Ishikawa (cell line): Measurements from ENCODE around the gene SLC12A4.

Experiments
- CEBPB ChIP-seq: IDR thresholded peaks from 2 replicates; pipeline ENCODE4 v1.6.1; 2012
- CREB1 ChIP-seq: IDR thresholded peaks from 2 replicates; pipeline ENCODE4 v1.6.1; 2012; ENCODE audit warnings: low read depth
- EP300 ChIP-seq: IDR thresholded peaks from 2 replicates; pipeline ENCODE4 v1.6.1; 2012; ENCODE audit warnings: borderline replicate concordance
- FOXM1 ChIP-seq: IDR thresholded peaks from 2 replicates; pipeline ENCODE4 v1.6.1; 2012; ENCODE audit warnings: low read depth, borderline replicate concordance
- NFIC ChIP-seq: IDR thresholded peaks from 2 replicates; pipeline ENCODE4 v1.6.1; 2012
- RAD21 ChIP-seq: IDR thresholded peaks from 2 replicates; pipeline ENCODE4 v1.6.1; 2012; ENCODE audit warnings: low read depth
- REST ChIP-seq: IDR thresholded peaks from 2 replicates; pipeline ENCODE4 v1.6.1; 2012; ENCODE audit warnings: low read depth, mild to moderate bottlenecking
- TAF1 ChIP-seq: IDR thresholded peaks from 2 replicates; pipeline ENCODE4 v1.6.1; 2012; ENCODE audit warnings: low read depth, mild to moderate bottlenecking
- TCF12 ChIP-seq: IDR thresholded peaks from 2 replicates; pipeline ENCODE4 v1.6.1; 2012; ENCODE audit warnings: low read depth
- TEAD4 ChIP-seq: IDR thresholded peaks from 2 replicates; pipeline ENCODE4 v1.6.1; 2012
- USF1 ChIP-seq: IDR thresholded peaks from 2 replicates; pipeline ENCODE4 v1.6.1; 2012
- YY1 ChIP-seq: IDR thresholded peaks from 2 replicates; pipeline ENCODE4 v1.6.1; 2012; ENCODE audit warnings: low read depth
- ZBTB7A ChIP-seq: IDR thresholded peaks from 2 replicates; pipeline ENCODE4 v1.6.1; 2012; ENCODE audit warnings: low read depth
- TF ChIP-seq, protein P1 (sequence below): IDR thresholded peaks from 2 replicates; pipeline ENCODE4 v1.6.1; 2012

SLC12A4 gene

GRCh38 chr16:67975321-67976105 is 7.1 kb upstream of the SLC12A4 start:
- TF ChIP-seq REST = no peak
- TF ChIP-seq TEAD4 = no peak
- TF ChIP-seq NFIC = no peak
- TF ChIP-seq EP300 = no peak
- TF ChIP-seq, protein P1, sequence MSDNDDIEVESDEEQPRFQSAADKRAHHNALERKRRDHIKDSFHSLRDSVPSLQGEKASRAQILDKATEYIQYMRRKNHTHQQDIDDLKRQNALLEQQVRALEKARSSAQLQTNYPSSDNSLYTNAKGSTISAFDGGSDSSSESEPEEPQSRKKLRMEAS = no peak
- TF ChIP-seq FOXM1 = no peak
- no peak for TF ChIP-seq TCF12
- no peak for TF ChIP-seq CEBPB
- no peak for TF ChIP-seq TAF1
- no peak for TF ChIP-seq ZBTB7A
- no peak for TF ChIP-seq CREB1
- no peak for TF ChIP-seq YY1

DNA sequence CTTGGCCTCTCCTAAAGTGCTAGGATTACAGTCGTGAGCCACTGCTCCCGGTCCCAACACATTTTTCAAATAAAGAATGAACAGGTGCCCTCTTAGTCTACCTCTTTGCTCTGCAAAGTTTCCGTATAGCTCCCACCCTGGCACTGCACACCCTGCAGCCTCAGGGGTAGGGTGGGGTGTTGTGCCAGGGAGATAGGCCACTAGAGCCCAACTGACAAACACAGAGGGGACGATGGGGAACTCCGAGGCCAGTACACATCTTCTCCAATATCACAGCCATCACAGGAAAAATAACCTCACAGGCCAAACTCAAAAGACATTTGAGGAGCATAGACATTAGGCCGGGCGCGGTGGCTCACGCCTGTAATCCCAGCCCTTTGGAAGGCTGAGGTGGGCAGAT is 2.7 kb upstream of the SLC12A4 start:
- TF ChIP-seq YY1 (no peak), REST (no peak), USF1 (no peak), TCF12 (no peak), NFIC (no peak), TAF1 (no peak), CEBPB (no peak), FOXM1 (no peak), RAD21 (no peak), EP300 (no peak), CREB1 (no peak)

DNA sequence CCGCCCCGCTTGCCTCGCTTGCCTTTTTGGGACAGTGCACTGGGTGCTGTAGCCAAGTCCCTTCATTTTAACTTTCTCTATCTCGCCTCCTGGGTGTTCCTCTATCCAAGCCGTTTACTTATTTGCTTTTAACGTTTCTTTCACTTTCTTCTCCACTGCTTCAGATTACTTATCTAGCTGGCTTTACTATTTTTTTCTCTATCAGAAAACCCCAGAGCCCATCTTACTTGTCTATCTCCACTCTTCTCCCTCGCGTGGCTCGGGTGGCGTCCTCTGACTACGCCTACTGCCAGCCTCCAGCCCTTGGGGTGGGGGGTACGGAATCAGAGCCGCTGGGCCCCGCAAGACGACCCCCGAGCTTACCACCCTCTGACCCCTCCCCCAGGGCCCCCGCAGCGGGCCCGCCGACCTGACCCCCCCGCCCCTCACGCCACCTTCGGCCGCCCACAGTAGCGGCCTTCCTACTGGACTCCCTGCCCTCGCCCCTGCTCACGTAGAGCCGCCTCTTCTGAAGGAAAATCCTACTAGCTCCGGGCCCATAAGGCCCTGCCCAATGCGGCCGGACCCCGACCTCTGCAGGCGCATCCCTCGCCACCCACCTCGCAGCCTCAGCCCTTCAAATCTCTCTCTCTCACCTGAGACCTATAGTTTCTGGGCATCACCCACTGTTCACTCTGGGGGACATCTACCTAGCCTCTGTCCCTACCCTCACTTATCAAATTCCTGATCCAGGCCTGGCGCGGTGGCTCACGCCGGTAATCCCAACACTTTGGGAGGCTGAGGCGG is 1.0 kb upstream of the SLC12A4 start:
- no peak for TF ChIP-seq NFIC
- TF ChIP-seq, protein P1 = no peak
- TF ChIP-seq REST = no peak
- TF ChIP-seq YY1 = no peak
- TF ChIP-seq TAF1 = 0 out of 2 replicates have a peak, but pooled peaks have one; percentile 3

DNA sequence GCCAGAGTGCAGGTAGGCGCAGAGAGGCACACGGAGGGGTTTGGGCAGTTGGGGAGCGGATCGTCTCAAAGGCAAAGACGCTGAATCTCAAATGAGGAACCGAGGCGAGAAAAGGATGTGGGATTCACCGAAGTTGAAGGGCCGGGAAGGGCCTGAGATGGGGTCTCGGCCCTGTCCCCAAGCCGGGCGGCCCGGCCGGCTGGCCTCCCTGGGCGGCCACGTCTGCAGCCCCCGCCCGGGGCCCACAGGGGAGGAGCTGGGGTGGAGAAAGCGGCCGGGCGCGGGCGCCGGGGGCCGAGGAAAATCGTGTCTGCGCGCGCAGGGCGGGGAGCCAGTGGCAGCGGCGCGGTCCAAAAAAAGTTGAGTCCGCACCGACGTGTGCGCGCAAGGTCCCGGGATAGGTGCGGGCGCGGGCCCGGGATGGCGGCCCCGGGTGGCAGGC is 458 bp downstream of the SLC12A4 start:
- TF ChIP-seq NFIC (no peak), RAD21 (no peak), CEBPB (no peak), TEAD4 (no peak), FOXM1 (no peak), EP300 (no peak), ZBTB7A (no peak), USF1 (no peak), TAF1 (no peak), YY1 (no peak), REST (no peak), CREB1 (no peak), TCF12 (no peak)
- TF ChIP-seq, protein P1 = no peak
